ENCODE measurements around the gene SPG21.

Gene SPG21

GRCh38 chr15:64990168-64990470, 405 bp upstream of the SPG21 start:
- Histone ChIP-seq H3K9ac (ENCODE audit: low read depth, low read length, poor library complexity, severe bottlenecking) (peak overlapping the region; percentile 88), H3F3A (ENCODE audit: low read depth) (no peaks in the 10 kb centered on the region; the same call in 1 of the 2 replicates), H3K79me2 (ENCODE audit: insufficient read depth, low read length) (peaks cover 23% of the 10 kb centered on the region), H2AFZ (ENCODE audit: low read length) (peak overlapping the region; percentile 82), H3K4me2 (ENCODE audit: low read depth, low read length, poor library complexity, severe bottlenecking) (peak overlapping the region; percentile 94), H3K4me1 (ENCODE audit: insufficient read depth, low read length, poor library complexity, severe bottlenecking) (peaks cover 31% of the 10 kb centered on the region), H4K20me1 (ENCODE audit: insufficient read depth, low read length, poor library complexity, severe bottlenecking) (peaks cover 7% of the 10 kb centered on the region), H3K27me3 (ENCODE audit: insufficient read depth, low read length, poor library complexity, severe bottlenecking) (no peaks in the 10 kb centered on the region), H3K9me2 (replicated peaks; ENCODE audit: low read depth, low read length) (no peaks in the 10 kb centered on the region), H3K4me3 (ENCODE audit: low read length, poor library complexity, severe bottlenecking) (peak overlapping the region; percentile 97), H3K36me3 (ENCODE audit: insufficient read depth, low read length) (no peaks in the 10 kb centered on the region), H3K9me3 (ENCODE audit: insufficient read depth, low read depth, low read length) (no peaks in the 10 kb centered on the region)
- TF ChIP-seq EZH2phosphoT487 (IDR thresholded peaks at IDR 0.05; ENCODE audit: borderline replicate concordance) (no peak), CTCF (conservative IDR thresholded peaks at IDR 0.05; ENCODE audit: low read length) (no peak)

- TF ChIP-seq EZH2phosphoT487 (IDR thresholded peaks at IDR 0.05; ENCODE audit: borderline replicate concordance) = no peak
- TF ChIP-seq CTCF (conservative IDR thresholded peaks at IDR 0.05; ENCODE audit: low read length) = no peak
- peak overlapping the region; percentile 90 for H3K4me2 ChIP-seq (ENCODE audit: low read depth, low read length, poor library complexity, severe bottlenecking)
Measured at GRCh38 chr15:64987136-64987535, 2.6 kb downstream of the SPG21 start.

GRCh38 chr15:64985366-64986033, 4.2 kb downstream of the SPG21 start:
- Histone ChIP-seq H4K20me1 (ENCODE audit: insufficient read depth, low read length, poor library complexity, severe bottlenecking) (peaks cover 11% of the 10 kb centered on the region), H3K4me1 (ENCODE audit: insufficient read depth, low read length, poor library complexity, severe bottlenecking) (peaks cover 41% of the 10 kb centered on the region), H2AFZ (ENCODE audit: low read length) (no peak overlapping the region), H3K9me2 (replicated peaks; ENCODE audit: low read depth, low read length) (no peaks in the 10 kb centered on the region), H3K4me3 (ENCODE audit: low read length, poor library complexity, severe bottlenecking) (peak overlapping the region; percentile 45), H3K79me2 (ENCODE audit: insufficient read depth, low read length) (peaks cover 34% of the 10 kb centered on the region), H3K27me3 (ENCODE audit: insufficient read depth, low read length, poor library complexity, severe bottlenecking) (no peaks in the 10 kb centered on the region), H3K36me3 (ENCODE audit: insufficient read depth, low read length) (no peaks in the 10 kb centered on the region), H3K9me3 (ENCODE audit: insufficient read depth, low read depth, low read length) (no peaks in the 10 kb centered on the region), H3F3A (ENCODE audit: low read depth) (no peaks in the 10 kb centered on the region; the same call in 1 of the 2 replicates), H3K4me2 (ENCODE audit: low read depth, low read length, poor library complexity, severe bottlenecking) (peak overlapping the region; percentile 52), H3K9ac (ENCODE audit: low read depth, low read length, poor library complexity, severe bottlenecking) (peak overlapping the region; percentile 0)
- no peak for TF ChIP-seq EZH2phosphoT487 (IDR thresholded peaks at IDR 0.05; ENCODE audit: borderline replicate concordance)
- TF ChIP-seq CTCF (conservative IDR thresholded peaks at IDR 0.05; ENCODE audit: low read length) = no peak

More at GRCh38 chr15:64987136-64987535, 2.6 kb downstream of the SPG21 start:
- Histone ChIP-seq H3K9me3 (ENCODE audit: insufficient read depth, low read depth, low read length) (no peaks in the 10 kb centered on the region), H3K4me1 (ENCODE audit: insufficient read depth, low read length, poor library complexity, severe bottlenecking) (peaks cover 42% of the 10 kb centered on the region), H3K4me3 (ENCODE audit: low read length, poor library complexity, severe bottlenecking) (peak overlapping the region; percentile 97), H3K9me2 (replicated peaks; ENCODE audit: low read depth, low read length) (no peaks in the 10 kb centered on the region), H4K20me1 (ENCODE audit: insufficient read depth, low read length, poor library complexity, severe bottlenecking) (peaks cover 11% of the 10 kb centered on the region), H3K36me3 (ENCODE audit: insufficient read depth, low read length) (no peaks in the 10 kb centered on the region), H3K79me2 (ENCODE audit: insufficient read depth, low read length) (peaks cover 34% of the 10 kb centered on the region), H2AFZ (ENCODE audit: low read length) (no peak overlapping the region), H3K9ac (ENCODE audit: low read depth, low read length, poor library complexity, severe bottlenecking) (peak overlapping the region; percentile 48), H3K27me3 (ENCODE audit: insufficient read depth, low read length, poor library complexity, severe bottlenecking) (no peaks in the 10 kb centered on the region), H3F3A (ENCODE audit: low read depth) (no peaks in the 10 kb centered on the region; the same call in 1 of the 2 replicates)
